Cerebellar cortex (tissue), 1 donor: ENCODE measurements around the gene PPL.
"Not testable (repeated sequence)": the region's sequence is repeated elsewhere in the genome, so short reads cannot be mapped to it uniquely, and the experiment has no call there.

Experiments used
- DNase-seq: peaks from one replicate; pipeline ENCODE4 v3.0.0-alpha.2; 2015; ENCODE audit warnings: low spot score

Gene PPL

DNA sequence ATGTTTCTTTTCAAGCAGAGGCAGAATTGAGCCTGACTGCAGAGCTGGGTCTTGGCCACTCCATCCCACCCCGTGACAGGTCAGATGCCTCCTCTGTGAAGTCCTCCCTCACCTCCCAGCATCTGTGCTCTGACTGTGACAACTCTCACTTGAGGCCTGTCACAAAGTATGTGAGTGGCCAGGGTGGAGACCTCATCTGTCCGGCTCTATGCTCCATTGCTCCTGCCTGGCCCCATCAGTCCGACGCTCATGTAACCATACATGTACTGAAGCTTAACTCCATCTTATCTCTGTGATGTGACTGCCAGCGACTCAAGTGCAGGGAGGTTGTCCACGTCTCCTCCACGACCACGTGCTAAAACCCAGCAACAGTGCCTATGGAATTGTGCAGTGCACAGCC is 3.5 kb downstream of the PPL start:
- DNase-seq: no peak

GRCh38 chr16:4931381-4931780 is 5.6 kb downstream of the PPL start:
- DNase-seq: no peak

GRCh38 chr16:4929619-4930018 is 7.3 kb downstream of the PPL start:
- not testable (repeated sequence) for DNase-seq

GRCh38 chr16:4928227-4928626 is 8.7 kb downstream of the PPL start:
- DNase-seq: no peak

DNA sequence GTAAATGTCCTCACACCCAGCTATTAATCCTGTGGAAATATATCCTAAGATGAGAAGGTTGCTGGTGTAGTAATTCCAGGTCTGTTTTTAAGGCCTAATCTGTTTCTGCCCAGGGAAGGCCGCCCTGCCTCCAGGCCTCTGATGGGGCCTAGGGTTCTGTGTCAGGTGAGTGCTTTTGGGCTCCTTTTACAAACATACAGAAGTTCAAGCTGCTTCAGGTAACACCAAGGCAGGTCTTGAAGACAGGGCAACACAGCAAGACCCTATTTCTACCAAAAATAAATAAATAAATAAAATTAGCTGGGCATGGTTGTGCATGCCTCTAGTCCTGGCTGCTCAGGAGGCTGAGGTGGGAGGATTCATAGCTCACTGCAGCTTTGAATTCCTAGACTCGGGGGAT is 9.3 kb downstream of the PPL start:
- no peak for DNase-seq

DNA sequence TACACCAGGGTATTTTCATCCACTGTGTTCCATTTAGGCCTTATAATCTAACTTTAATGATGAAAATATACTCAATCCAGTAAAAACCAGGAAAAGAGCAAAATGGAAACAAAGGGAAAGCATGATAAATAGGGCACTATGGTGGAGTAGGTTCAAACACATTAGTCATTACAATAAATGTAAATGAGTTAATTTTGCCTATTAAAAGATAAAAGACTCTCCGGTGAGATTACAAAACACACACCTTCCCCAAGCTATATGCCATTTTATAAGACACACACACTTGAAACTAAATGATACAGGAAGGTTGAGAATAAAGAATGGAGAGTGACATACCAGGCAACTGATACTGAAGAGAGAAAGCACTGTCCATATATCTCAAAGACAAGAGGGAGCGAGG is 10.0 kb downstream of the PPL start:
- DNase-seq: no peak

DNA sequence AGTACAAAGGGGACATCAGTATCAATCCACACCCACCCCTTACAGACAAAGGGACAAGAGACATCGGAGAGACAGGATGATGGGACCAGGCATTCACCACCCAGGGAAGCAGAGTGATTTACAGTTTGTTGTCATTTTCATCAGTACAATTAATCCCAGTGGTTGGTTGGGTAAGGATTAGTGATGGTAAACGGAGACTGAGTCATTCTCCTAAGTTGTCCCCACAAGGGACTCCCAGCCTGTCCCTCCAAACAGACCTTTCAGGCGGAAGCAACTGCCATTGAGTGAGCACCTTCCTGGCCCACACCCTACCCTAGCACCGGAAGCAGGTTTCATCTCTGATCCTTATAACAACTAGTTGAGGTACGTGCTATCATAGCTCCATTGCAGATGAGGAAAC is 11.2 kb downstream of the PPL start:
- DNase-seq: no peak

DNA sequence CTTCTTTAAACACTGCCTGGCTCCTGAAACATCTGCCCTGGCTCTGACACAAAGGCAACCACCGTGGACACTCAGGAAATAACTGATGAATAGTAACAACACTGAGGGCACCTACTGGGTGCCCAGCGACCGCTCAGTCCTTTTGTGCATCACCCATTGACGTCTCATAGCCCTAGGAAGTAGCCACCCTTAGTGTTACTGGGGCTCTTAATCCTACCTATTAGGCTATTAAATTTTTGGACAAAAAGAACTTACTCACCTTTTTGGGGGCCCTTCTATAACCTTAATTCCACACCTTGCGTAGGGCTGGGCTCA is 11.7 kb downstream of the PPL start:
- no peak for DNase-seq

GRCh38 chr16:4924593-4925292 is 12.2 kb downstream of the PPL start:
- no peak for DNase-seq

DNA sequence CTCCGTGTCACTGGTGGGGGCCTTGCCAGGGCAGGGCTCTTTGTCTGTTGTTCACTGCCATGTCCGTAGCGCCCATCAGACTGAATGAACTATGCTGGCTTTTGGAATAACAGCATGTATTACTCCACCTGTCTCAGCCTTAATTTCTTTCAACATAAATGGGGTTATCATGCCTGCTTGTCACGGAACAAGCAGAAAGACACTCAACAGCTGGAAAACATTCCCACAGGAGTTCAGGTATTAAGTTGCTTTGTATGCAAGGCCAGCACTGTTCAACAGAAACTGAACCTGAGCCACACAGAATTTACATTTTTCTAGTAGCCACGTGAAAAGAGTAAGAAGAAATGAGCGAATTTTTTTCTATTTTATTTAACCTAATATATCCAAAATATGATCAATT is 13.1 kb downstream of the PPL start:
- DNase-seq: no peak

DNA sequence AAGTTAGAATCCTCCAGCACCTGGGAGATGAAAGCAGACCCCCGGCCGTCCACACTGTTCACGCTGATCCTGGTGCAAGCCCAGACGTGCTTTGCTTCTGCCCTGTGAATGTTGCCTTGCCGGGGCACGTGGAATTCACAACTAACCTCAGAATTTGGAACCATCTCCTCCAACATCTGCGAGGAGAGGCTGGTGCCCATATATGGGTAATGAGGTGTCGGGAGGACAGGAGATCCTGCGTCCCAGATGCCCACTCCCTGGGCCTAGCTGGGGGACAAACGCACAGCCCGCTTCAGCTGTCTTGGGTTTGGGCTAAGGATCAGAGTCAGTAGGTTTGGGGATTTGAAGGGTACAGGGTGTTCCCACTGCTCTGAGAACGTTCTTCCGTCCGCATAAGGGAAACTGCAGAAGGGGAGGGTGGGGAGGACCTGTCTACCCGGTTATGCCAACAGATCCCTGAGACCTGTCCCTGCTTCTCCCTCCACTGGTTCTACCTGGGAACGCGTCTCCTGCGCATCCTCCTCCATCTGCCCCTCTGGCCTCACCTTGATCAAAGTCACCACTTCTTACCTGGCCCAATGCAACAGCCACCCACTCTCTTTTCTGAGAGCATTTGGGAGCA is 14.1 kb downstream of the PPL start:
- no peak for DNase-seq

DNA sequence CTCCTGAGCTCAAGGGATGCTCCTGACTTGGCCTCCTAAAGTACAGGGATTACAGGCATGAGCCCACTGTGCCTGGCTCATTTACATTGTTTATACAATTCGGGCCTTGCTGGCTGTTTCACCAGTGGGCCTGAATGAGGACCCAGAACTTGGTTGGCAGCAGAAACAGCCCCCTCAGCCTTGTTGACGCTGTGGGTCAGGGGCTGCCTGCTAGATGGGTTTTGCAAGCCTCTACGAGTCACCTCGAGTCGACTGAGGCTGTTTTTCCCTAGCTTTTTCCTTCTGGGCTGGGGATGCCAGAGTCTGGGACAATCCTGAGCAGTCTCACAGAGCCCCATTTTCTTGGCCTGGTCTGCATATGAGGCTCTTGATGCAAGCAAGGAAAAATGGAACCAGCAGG is 16.1 kb downstream of the PPL start:
- DNase-seq: no peak

- DNase-seq: no peak
These were observed 18.1 kb downstream of the PPL start for GRCh38 chr16:4918781-4919251.

- no peak for DNase-seq
These were observed 19.8 kb downstream of the PPL start for GRCh38 chr16:4917117-4917516.

- no peak for DNase-seq
These were observed 21.7 kb downstream of the PPL start for GRCh38 chr16:4915226-4915761.

GRCh38 chr16:4914528-4915225 is 22.3 kb downstream of the PPL start:
- no peak for DNase-seq

- DNase-seq: no peak
These were observed 23.0 kb downstream of the PPL start for GRCh38 chr16:4913774-4914525.

GRCh38 chr16:4913130-4913773 is 23.7 kb downstream of the PPL start:
- DNase-seq: no peak

DNA sequence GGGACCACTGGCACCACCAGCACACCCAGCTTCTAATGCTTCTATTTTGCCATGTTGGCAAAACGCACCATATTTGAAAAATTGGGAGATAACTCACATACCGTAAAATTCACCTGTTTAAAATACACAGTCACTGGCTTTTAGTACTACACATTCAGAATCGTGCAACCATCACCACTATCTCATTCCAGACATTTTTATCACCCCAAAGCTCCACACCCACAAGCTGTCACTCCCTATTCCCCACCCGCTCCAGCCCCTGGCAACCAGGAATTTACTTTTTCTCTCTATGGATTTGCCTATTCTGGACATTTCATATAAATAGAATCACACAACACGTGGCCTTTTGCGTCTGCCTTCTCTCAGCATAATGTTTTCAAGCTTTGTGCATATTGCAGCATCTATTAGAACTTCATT is 25.0 kb downstream of the PPL start:
- DNase-seq: no peak

DNA sequence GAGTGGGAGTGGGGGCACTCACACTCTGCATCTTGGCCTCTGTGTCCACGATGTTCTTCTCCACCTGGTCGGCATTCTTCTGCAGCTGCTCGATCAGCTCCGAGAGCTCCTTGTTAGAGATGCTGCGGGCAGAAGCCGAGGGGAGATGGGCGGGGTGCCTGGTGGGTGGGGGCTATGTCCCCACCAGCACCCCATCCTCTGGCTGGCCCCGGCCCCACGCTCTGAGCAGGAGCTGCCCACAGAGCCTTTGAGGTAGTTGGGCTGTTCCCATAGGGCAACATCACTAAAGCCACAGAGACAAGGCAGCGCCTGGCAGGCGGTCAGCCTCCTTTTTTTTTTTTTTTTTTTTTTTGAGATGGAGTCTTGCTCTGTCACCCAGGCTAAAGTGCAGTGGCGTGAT is 26.1 kb downstream of the PPL start:
- no peak for DNase-seq

- no peak for DNase-seq
These were observed 27.1 kb downstream of the PPL start for GRCh38 chr16:4909825-4910224.

DNA sequence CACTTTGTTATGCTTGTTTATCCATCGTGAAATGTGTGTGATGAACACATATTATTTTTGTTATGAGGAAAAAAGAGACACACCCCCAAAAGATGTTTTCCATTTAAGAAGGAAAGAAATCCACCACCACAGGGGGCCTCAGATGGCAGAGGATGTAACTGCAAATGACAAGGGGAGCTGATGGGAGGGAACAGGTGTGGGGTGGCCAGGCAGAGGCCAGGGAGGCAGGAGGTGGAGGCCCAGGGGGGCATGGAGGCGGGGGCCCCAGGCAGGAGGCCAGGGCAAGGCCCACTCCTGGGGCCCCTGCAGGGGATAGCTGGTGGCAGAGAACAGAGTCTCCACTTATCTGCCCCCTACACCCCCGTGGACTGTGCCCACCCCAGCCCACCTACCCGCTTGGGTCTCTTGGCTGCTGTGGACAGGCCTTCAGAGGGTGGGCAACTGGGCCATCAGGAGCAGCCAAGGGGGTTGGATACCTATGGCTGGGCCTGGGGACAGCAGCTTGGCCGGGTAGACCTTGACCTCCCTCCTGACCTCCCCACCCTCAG is 28.0 kb downstream of the PPL start:
- DNase-seq: no peak
